PC-9 (cell line): Measurements from ENCODE around the gene ZNF207. TPM values are rescaled to one million over a fixed set of nuclear protein-coding genes. Genes with fewer than 3 reads are reported as not detected.

Source experiments
- BruUV-seq: library from RNA; stranded (reverse); fragments of 400-500 nt; replicated peaks from 2 replicates; lab custom pipeline; 2021; lab: Mats Ljungman, UMichigan
- CTCF ChIA-PET: fragments of 300-600 bp; sonication (Branson Sonifier 250); formaldehyde crosslinking; loops from one replicate; lab custom pipeline; 2022; ENCODE audit warnings: antibody characterized with exemption; lab: Charles Lee
- POLR2A ChIA-PET: fragments of 300-600 bp; sonication (Branson Sonifier 250); formaldehyde crosslinking; loops from one replicate; lab custom pipeline; 2022; ENCODE audit warnings: antibody characterized with exemption; ENCODE audit not compliant: unreplicated experiment; lab: Charles Lee
- DNase-seq, 2 experiments: peaks; one replicate each; pipeline versions ENCODE4 v3.0.0 to v3.0.0-alpha.2; 2015 to 2022; ENCODE audit warnings: mixed read lengths in 1 of 2
- H2AFZ ChIP-seq: fragments of 200-600 bp; sonication (generic); 2 replicates; pipeline ENCODE4 v1.8.1; 2017; ENCODE audit warnings: antibody characterized with exemption
- H3F3A ChIP-seq: fragments of 200-600 bp; sonication (generic); 2 replicates; pipeline ENCODE4 v1.8.1; 2017; ENCODE audit warnings: antibody characterized with exemption, mild to moderate bottlenecking, low read depth; ENCODE audit not compliant: insufficient read depth
- H3K27ac ChIP-seq: fragments of 200-600 bp; sonication (generic); 2 replicates; pipeline ENCODE4 v1.6.1; 2016; ENCODE audit warnings: mixed run types
- H3K27me3 ChIP-seq: fragments of 200-600 bp; sonication (generic); 2 replicates; pipeline ENCODE4 v1.6.1; 2016; ENCODE audit warnings: low read depth, mixed run types; ENCODE audit not compliant: insufficient read depth
- H3K36me3 ChIP-seq: fragments of 200-600 bp; sonication (generic); 2 replicates; pipeline ENCODE4 v1.6.1; 2016; ENCODE audit warnings: low read depth, mixed run types
- H3K4me1 ChIP-seq: fragments of 200-600 bp; sonication (generic); replicated peaks from 2 replicates; pipeline ENCODE4 v1.6.1; 2016; ENCODE audit warnings: mixed run types; ENCODE audit not compliant: insufficient read depth
- H3K4me2 ChIP-seq: fragments of 200-600 bp; sonication (generic); 2 replicates; pipeline ENCODE4 v1.6.1; 2017; ENCODE audit warnings: mixed run types
- H3K4me3 ChIP-seq: fragments of 200-600 bp; sonication (generic); 2 replicates; pipeline ENCODE4 v1.6.1; 2016; ENCODE audit warnings: mixed run types
- H3K79me2 ChIP-seq: fragments of 200-600 bp; sonication (generic); 2 replicates; pipeline ENCODE4 v1.6.1; 2017; ENCODE audit warnings: low read depth, mixed run types
- H3K9me2 ChIP-seq: fragments of 200-600 bp; sonication (generic); 2 replicates; pipeline ENCODE4 v1.8.1; 2017; ENCODE audit warnings: mild to moderate bottlenecking; ENCODE audit not compliant: insufficient read depth
- H3K9me3 ChIP-seq: fragments of 200-600 bp; sonication (generic); 2 replicates; pipeline ENCODE4 v1.8.1; 2016; ENCODE audit warnings: low read depth; ENCODE audit not compliant: insufficient read depth
- H4K20me1 ChIP-seq: fragments of 200-600 bp; sonication (generic); 2 replicates; pipeline ENCODE4 v1.8.1; 2017; ENCODE audit not compliant: insufficient read depth
- CTCF ChIP-seq: fragments of 200-600 bp; sonication (generic); conservative IDR thresholded peaks from 2 replicates; pipeline ENCODE4 v1.6.1; 2017; ENCODE audit warnings: mixed run types, antibody characterized with exemption, mild to moderate bottlenecking, moderate library complexity
- EZH2 ChIP-seq: fragments of 200-600 bp; sonication (generic); IDR thresholded peaks from 2 replicates; pipeline ENCODE4 v1.8.0; 2017; ENCODE audit warnings: antibody characterized with exemption, low read depth
- intact Hi-C: fragments of 100-400 bp; cut with micrococcal nuclease; formaldehyde crosslinking; loops from one replicate; pipeline ENCODE4 v1.10.0; 2022; ENCODE audit not compliant: unreplicated experiment
- total RNA-seq: library from RNA; stranded (reverse); gene quantifications from 2 replicates; pipeline ENCODE4 v1.2.3, GENCODE V29; 2021

Gene ZNF207
- total RNA-seq, 1 experiment from 2014 or later, result 198 TPM

GRCh38 chr17:32320847-32321246, 29.1 kb upstream of the ZNF207 start:
- no peaks in the 10 kb centered on the region for H3K36me3 ChIP-seq
- H4K20me1 ChIP-seq, result no peaks in the 10 kb centered on the region
- no peaks in the 10 kb centered on the region; the same call in 1 of the 2 replicates for H3K4me1 ChIP-seq
- H2AFZ ChIP-seq, result no peak overlapping the region
- H3K27me3 ChIP-seq, result 0 out of 2 replicates have a peak, but pooled peaks cover 3% of the 10 kb centered on the region
- intact Hi-C loops, result no loop called here
- no peaks in the 10 kb centered on the region for H3K79me2 ChIP-seq
- H3K9me2 ChIP-seq, result no peaks in the 10 kb centered on the region
- DNase-seq, result no peak
- BruUV-seq, result no TSS peak
- H3K9me3 ChIP-seq, result no peaks in the 10 kb centered on the region
- H3K4me3 ChIP-seq, result no peak overlapping the region
- ChIA-PET CTCF (interaction anchor here (0.6 kb wide), 1 partner anchor 18 kb away, joined by 3 read pairs; no protein-coding TSS in a partner anchor), POLR2A (interaction anchor here (0.6 kb wide), 1 partner anchor 14 kb away, joined by 3 read pairs; no protein-coding TSS in a partner anchor)
- no peak overlapping the region for H3K27ac ChIP-seq
- H3F3A ChIP-seq, result no peaks in the 10 kb centered on the region; the same call in 1 of the 2 replicates
- no peak overlapping the region for H3K4me2 ChIP-seq
- TF ChIP-seq CTCF (no peak), EZH2 (no peak)

DNA sequence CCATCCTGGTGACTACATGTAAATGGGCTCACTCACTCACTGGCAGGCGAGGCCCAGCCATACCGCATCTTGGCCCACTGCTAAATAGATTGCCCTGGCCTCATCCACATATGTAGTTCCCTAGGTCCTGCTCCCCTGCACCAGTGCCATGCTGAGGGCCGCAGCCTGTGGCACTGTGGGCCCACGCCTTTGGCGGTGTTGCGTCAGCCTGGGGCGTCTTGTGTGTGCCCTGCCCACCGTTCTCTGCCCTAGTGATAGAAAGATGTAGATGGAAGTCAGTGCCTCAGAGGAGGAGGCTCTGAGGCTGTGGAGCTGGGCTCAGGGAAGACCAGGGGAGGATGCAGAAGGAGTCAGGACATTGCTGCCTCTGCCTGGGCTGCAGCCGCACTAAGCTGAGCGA, 26.9 kb upstream of the ZNF207 start:
- TF ChIP-seq CTCF (no peak), EZH2 (no peak)
- no peaks in the 10 kb centered on the region; the same call in 1 of the 2 replicates for H3F3A ChIP-seq
- H3K4me3 ChIP-seq, result no peak overlapping the region
- no peaks in the 10 kb centered on the region for H3K27me3 ChIP-seq
- DNase-seq, result no peak
- no peaks in the 10 kb centered on the region for H3K79me2 ChIP-seq
- ChIA-PET CTCF (no interaction called here), POLR2A (no interaction called here)
- no peak overlapping the region for H3K4me2 ChIP-seq
- BruUV-seq, result no TSS peak
- H3K27ac ChIP-seq, result no peak overlapping the region
- H3K9me3 ChIP-seq, result no peaks in the 10 kb centered on the region
- H4K20me1 ChIP-seq, result no peaks in the 10 kb centered on the region
- intact Hi-C loops, result no loop called here
- H3K36me3 ChIP-seq, result no peaks in the 10 kb centered on the region
- H3K9me2 ChIP-seq, result no peaks in the 10 kb centered on the region
- no peaks in the 10 kb centered on the region for H3K4me1 ChIP-seq
- H2AFZ ChIP-seq, result no peak overlapping the region

DNA sequence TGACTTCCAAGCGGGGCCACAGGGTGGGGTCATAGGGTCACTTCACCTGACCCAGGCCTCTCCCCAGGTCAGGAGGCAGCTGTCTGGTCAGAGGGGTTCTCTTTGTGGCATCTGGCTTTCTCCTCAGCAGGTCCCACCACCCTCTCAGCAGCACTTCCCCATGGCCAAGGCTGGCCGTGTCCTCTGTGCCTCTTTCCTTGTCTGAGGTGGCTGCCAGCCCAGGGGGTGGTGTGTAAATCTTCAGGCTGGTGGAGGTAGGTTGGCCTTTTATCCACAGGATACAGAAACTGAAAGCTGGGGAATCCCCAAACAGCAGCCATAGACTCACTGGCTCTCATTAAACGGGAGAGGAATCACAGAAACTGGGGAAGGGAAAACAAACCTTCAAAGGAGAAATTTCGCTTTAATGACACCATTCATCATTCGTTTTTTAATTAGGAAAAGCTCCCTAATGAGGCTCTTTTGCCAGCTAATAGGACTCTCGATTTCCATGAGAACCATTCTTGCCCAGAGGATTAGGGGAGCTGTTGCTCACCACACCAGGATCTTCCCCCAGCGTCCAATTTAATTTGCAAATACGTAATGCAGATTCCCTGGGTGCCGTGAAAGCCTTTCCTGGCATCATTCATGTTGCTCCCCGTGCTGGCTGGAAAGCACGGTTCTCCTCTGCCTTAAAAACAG, 26.0 kb upstream of the ZNF207 start:
- no peak overlapping the region for H3K4me3 ChIP-seq
- H3K4me2 ChIP-seq, result peak overlapping the region; percentile 27; the same call in 1 of the 2 replicates
- no TSS peak for BruUV-seq
- H3K27ac ChIP-seq, result no peak overlapping the region
- ChIA-PET CTCF (interaction anchor here (0.8 kb wide), 1 partner anchor 13 kb away, joined by 10 read pairs; no protein-coding TSS in a partner anchor), POLR2A (no interaction called here)
- no peaks in the 10 kb centered on the region for H3K27me3 ChIP-seq
- H3K9me3 ChIP-seq, result no peaks in the 10 kb centered on the region
- H3F3A ChIP-seq, result no peaks in the 10 kb centered on the region; the same call in 1 of the 2 replicates
- no peak for DNase-seq
- no peaks in the 10 kb centered on the region for H3K9me2 ChIP-seq
- no peaks in the 10 kb centered on the region for H4K20me1 ChIP-seq
- no peak for TF ChIP-seq EZH2
- no peak for TF ChIP-seq CTCF
- H3K4me1 ChIP-seq, result no peaks in the 10 kb centered on the region
- H2AFZ ChIP-seq, result peak overlapping the region; percentile 35; the same call in 1 of the 2 replicates
- no peaks in the 10 kb centered on the region for H3K36me3 ChIP-seq
- intact Hi-C loops, result no loop called here
- no peaks in the 10 kb centered on the region for H3K79me2 ChIP-seq
